Measurements from ENCODE around the gene RHNO1.

- no peak for TF ChIP-seq CTCF (IDR thresholded peaks at IDR 0.05)
- TF ChIP-seq POLR2AphosphoS5 (IDR thresholded peaks at IDR 0.05) = no peak
- no peak for TF ChIP-seq POLR2A (IDR thresholded peaks at IDR 0.05)
- no peak for TF ChIP-seq EP300 (IDR thresholded peaks at IDR 0.05)
Measured at GRCh38 chr12:2858944-2859421, 18.0 kb upstream of the RHNO1 start.
